VCaP (cell line): ENCODE measurements around the gene LINGO1.

Experiments used
- H3K27ac ChIP-seq: fragments of 450-650 bp; 2 replicates; pipeline ENCODE4 v1.5.1; 2017
- TF ChIP-seq, protein P1 (sequence below): fragments of 450-650 bp; conservative IDR thresholded peaks from 2 replicates; pipeline ENCODE4 v1.5.1; 2017; ENCODE audit warnings: mild to moderate bottlenecking, moderate library complexity

LINGO1 gene

DNA sequence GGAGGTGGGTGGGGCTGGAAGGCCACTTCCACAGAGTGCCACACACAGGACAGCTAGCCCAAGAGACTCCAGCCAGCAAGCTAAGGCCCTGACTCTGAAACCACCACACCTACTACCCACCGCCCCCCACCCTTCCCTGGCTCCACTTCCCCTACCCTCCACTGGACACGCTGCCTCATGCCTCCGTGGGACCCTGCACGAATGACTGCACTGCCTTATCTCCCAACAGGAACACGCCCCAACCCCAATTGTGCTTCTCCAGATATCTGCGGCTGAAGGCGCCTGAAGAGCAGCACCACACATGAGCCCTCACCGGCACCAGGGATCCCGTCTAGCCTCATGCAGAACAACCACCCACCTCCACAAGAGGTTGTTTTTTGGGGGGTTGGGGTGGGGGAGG is 2.7 kb downstream of the LINGO1 start:
- no peak overlapping the region; the same call in 1 of the 2 replicates for H3K27ac ChIP-seq
- TF ChIP-seq, protein P1, sequence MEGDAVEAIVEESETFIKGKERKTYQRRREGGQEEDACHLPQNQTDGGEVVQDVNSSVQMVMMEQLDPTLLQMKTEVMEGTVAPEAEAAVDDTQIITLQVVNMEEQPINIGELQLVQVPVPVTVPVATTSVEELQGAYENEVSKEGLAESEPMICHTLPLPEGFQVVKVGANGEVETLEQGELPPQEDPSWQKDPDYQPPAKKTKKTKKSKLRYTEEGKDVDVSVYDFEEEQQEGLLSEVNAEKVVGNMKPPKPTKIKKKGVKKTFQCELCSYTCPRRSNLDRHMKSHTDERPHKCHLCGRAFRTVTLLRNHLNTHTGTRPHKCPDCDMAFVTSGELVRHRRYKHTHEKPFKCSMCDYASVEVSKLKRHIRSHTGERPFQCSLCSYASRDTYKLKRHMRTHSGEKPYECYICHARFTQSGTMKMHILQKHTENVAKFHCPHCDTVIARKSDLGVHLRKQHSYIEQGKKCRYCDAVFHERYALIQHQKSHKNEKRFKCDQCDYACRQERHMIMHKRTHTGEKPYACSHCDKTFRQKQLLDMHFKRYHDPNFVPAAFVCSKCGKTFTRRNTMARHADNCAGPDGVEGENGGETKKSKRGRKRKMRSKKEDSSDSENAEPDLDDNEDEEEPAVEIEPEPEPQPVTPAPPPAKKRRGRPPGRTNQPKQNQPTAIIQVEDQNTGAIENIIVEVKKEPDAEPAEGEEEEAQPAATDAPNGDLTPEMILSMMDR: no peak

GRCh38 chr15:77629070-77630030 is 3.4 kb downstream of the LINGO1 start:
- TF ChIP-seq, protein P1: no peak
- H3K27ac ChIP-seq: no peak overlapping the region

DNA sequence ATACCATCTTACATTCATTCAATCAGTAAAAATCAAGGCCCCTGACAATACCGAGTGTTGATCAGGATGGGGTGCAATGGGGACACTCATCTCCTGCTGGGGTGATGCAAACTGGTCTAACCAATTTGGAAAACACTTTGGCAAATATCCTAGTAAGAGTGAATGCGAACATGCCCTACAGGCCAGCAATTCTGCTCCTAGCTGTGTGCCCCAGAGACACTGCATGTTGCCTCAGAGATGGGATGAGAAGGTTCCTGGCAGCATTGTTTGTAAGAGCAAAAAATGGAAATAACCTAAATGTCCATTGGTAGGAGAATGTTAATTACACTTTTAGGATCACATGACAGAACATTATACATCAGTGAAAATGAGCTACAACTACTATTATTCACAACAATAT is 4.7 kb downstream of the LINGO1 start:
- TF ChIP-seq, protein P1: no peak
- H3K27ac ChIP-seq: no peak overlapping the region

- H3K27ac ChIP-seq: no peak overlapping the region
- TF ChIP-seq, protein P1: no peak
These were observed 5.1 kb downstream of the LINGO1 start for GRCh38 chr15:77627581-77627980.

DNA sequence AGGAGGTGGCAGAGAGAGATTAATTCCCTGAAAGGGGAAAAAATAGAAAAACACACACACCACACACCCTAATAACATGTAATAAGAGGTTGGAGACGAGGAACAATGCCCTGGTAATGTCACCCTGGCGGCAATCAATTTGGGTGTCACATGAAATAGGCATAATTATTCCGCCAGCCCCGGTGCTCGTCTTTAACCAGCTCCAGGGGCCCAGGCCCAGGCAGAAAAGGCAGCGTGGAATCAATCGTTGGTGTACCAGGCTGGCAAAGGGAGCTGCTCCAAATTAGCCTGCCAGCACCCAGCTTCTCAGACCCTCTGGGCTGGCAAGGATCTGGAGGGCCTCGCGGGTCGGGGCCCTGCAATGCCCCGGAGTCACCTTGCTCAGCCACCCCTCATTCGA is 5.6 kb downstream of the LINGO1 start:
- no peak overlapping the region for H3K27ac ChIP-seq
- TF ChIP-seq, protein P1: no peak

DNA sequence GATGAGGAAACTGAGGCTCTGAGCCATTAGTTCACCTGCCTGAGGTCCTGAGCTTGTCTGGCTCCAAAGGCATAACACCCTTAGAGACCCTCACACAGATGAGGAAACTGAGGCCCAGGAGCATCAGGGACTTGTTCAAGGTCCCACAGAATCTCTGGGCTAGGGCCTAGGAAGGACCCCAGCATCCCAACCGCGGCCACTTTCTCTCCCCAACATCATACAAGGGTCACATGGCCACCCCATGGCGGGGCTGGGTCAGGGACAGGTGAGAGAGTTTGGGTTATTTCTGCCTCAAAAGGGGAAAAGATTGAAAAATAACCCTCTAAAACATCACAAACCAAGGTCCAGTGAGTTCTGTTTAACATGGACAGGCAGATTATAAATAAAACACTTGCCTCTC is 6.7 kb downstream of the LINGO1 start:
- no peak overlapping the region for H3K27ac ChIP-seq
- TF ChIP-seq, protein P1: no peak

- TF ChIP-seq, protein P1: no peak
- no peak overlapping the region for H3K27ac ChIP-seq
These were observed 7.3 kb downstream of the LINGO1 start for GRCh38 chr15:77625376-77625775.
